GM13977 (cell line): ENCODE results near the gene NHP2.

Source experiments
- DNase-seq: peaks from one replicate; pipeline ENCODE4 v3.0.0; 2012; ENCODE audit warnings: low spot score
- in situ Hi-C: fragments of 300-500 bp; cut with MboI; formaldehyde crosslinking; loops from one replicate; pipeline ENCODE4 v1.12.0; 2022; ENCODE audit warnings: low sequenced_read_pairs, low pct_unique_long_range_greater_than_20kb, mixed read lengths, inconsistent platforms; ENCODE audit not compliant: unreplicated experiment
- TF ChIP-seq, protein P1 (sequence below): IDR thresholded peaks from 2 replicates; pipeline ENCODE4 v1.5.1; 2012; ENCODE audit warnings: mild to moderate bottlenecking, control low read depth; ENCODE audit not compliant: insufficient read depth; ENCODE audit errors: extremely low read depth, missing control alignments

NHP2 gene

DNA sequence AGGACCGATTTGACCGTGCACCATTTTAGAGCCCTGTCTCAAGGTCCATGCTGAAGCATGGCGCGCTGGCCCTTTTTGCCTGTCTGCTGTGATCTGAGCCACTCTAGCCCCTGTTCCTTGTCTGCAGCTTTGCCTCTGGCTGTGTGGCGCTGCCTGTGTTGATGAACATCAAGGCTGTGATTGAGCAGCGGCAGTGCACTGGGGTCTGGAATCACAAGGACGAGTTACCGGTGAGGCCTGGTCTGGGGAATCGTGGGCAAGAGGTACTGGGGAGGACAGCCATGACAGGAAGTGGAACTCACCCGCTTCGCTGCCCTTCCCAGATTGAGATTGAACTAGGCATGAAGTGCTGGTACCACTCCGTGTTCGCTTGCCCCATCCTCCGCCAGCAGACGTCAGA, 6.3 kb downstream of the NHP2 start:
- TF ChIP-seq, protein P1, sequence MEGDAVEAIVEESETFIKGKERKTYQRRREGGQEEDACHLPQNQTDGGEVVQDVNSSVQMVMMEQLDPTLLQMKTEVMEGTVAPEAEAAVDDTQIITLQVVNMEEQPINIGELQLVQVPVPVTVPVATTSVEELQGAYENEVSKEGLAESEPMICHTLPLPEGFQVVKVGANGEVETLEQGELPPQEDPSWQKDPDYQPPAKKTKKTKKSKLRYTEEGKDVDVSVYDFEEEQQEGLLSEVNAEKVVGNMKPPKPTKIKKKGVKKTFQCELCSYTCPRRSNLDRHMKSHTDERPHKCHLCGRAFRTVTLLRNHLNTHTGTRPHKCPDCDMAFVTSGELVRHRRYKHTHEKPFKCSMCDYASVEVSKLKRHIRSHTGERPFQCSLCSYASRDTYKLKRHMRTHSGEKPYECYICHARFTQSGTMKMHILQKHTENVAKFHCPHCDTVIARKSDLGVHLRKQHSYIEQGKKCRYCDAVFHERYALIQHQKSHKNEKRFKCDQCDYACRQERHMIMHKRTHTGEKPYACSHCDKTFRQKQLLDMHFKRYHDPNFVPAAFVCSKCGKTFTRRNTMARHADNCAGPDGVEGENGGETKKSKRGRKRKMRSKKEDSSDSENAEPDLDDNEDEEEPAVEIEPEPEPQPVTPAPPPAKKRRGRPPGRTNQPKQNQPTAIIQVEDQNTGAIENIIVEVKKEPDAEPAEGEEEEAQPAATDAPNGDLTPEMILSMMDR: no peak
- in situ Hi-C loops: no loop called here
- DNase-seq: no peak

DNA sequence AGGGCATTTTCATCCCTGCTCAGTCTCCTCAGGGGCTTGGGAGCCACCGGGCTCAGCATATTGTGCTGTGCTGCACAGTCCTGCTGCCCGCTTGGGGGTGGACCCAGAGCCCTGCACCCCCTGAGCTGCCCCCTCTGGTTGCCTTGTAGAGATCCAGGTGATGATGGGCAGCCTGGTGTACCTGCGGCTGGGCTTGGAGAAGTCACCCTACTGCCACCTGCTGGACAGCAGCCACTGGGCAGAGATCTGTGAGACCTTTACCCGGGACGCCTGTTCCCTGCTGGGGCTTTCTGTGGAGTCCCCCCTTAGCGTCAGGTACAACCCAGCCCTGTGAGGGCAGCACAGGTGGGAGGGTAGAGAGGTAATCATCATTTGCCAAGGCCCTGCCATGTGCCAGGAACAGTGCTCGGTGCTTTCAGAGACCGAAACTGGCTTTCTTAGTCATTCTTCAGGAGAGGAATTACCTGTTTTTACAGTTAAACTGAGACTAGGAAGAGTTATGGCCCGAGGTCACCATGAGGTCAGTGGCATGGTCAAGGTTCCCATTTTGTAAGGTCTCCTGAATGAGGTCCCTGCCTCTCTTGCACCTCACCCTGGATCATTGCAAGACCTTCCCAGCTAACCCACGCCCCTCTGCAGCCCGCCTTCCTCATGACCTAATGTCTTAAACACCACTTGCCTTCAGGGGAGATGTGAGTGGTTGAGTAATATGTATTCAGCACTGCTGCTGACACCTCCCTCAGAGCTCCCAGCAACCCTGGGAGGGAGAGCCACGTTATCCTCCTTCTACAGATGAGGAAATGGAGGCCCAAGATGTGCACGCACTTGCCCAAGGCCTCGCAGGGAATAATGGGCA, 7.5 kb downstream of the NHP2 start:
- DNase-seq: peak; percentile 82
- TF ChIP-seq, protein P1: peak; percentile 88
- in situ Hi-C loops: no loop called here

DNA sequence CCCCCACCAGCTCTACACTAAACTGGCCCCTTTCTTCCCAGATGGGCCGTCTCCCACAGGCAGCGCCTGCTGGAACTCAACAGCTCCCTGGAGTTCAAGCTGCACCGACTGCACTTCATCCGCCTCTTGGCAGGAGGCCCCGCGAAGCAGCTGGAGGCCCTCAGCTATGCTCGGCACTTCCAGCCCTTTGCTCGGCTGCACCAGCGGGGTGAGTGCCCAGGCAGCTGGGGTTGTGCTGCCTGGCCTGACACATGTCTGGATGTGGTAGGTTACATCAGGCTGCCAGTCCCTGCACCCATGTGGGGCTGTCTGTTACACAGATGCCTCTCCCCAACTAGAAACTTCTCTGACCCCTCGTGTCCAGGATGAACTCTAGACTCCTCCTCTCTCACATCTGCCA, 9.8 kb downstream of the NHP2 start:
- in situ Hi-C loops: no loop called here

DNA sequence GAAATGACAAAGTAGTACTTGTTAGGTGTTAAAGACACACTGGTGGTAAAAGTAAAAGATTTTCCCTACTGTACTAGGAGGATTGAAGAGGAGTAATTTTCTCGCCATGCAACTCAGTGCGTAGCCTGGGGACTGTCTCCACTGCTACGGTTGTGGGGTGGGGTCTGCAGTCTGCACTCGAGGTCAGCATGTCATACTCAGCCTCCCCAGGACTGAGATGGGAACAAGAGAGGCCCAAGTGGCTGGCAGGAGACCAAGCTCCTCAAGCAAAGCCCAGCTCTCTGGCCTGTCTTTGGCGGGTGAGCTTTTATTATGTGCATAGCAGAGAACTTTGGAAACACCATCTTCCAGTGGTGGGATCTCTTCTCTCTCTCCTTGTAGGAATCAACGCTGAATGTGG, 10.4 kb downstream of the NHP2 start:
- in situ Hi-C loops: no loop called here
- TF ChIP-seq, protein P1: no peak
- no peak for DNase-seq

More for the DNA sequence above, 9.8 kb downstream of the NHP2 start:
- no peak for DNase-seq
- TF ChIP-seq, protein P1: no peak

DNA sequence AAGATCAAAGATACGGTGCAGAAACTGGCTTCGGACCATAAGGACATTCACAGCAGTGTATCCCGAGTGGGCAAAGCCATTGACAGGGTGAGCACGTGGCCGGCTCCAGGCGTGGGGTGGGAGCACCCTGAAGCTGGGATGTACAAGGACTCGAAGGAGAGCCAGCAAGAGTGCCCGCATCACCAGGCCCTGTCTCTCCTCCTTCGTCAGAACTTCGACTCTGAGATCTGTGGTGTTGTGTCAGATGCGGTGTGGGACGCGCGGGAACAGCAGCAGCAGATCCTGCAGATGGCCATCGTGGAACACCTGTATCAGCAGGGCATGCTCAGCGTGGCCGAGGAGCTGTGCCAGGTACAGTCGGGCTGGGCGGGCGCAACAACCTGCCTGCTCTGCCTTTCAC, 11.0 kb downstream of the NHP2 start:
- TF ChIP-seq, protein P1: no peak
- DNase-seq: no peak
- in situ Hi-C loops: no loop called here

DNA sequence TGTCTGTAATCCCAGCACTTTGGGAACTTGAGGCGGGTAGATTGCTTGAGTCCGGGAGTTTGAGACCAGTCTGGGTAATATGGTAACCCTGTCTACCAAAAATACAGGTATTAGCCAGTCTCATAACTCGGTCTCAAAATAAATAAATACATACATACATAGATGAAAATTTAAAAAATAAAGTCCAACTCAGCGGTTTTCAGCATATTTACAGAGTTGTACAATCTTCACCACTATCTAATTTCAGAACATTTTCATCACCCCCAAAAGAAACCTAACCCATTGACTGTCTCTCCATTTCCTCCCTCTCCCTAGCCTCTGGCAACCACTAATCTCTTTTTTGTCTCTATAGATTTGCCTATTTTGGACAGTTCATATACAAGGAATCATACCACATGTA, 12.1 kb downstream of the NHP2 start:
- in situ Hi-C loops: no loop called here
- no peak for DNase-seq
- TF ChIP-seq, protein P1: no peak

DNA sequence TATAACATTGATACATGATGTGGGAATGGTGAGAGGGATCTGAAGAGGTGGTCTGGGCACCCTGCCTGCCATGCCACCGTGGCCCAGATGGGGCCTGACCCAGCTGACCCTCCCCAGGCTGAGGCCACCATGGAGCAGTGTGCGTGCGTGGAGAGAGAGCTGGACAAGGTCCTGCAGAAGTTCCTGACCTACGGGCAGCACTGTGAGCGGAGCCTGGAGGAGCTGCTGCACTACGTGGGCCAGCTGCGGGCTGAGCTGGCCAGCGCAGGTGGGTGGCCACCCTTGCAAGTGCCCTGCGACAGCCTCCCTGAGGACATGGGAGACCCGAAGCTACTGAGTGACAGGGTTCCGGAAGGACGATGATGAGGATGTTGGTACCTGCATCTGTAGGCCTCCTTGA, 15.7 kb downstream of the NHP2 start:
- no peak for DNase-seq
- TF ChIP-seq, protein P1: no peak
- in situ Hi-C loops: no loop called here
